ENCODE measurements around the gene ANKRD49. TPM values are rescaled to one million over a fixed set of nuclear protein-coding genes. Genes with fewer than 3 reads are reported as not detected.

The ANKRD49 gene
- total RNA-seq, 1 experiment from 2014 or later: 12.7 TPM

DNA sequence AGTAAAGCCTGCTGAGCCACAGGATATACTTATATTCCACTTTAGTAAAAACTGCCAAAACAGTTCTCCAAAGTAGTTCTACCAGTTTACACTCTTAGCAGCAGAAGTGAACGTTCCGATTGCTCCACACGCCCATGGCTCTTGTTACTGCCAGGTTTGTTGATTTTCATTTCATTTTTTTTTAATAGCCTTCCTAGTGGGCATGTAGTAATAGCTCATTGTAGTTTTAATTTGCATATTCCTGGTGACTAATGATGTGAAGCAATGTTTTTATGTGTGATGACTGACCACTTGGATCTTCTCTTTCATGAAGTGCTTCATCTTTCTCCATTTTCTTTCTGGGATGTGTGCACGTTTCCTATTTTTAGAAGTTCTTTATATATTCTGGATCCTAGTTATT, 13.7 kb downstream of the ANKRD49 start:
- Histone ChIP-seq H3K79me2 (ENCODE audit: low read depth) (no peaks in the 10 kb centered on the region), H2AFZ (no peak overlapping the region), H3K4me2 (peak overlapping the region; percentile 5; the same call in 1 of the 2 replicates), H3K4me1 (replicated peaks; ENCODE audit: insufficient read depth) (peaks cover 5% of the 10 kb centered on the region), H3K9me3 (ENCODE audit: insufficient read depth, low read depth) (peaks cover 4% of the 10 kb centered on the region; the same call in 1 of the 2 replicates), H3K27me3 (ENCODE audit: insufficient read depth, low read depth) (no peaks in the 10 kb centered on the region), H4K20me1 (ENCODE audit: insufficient read depth) (no peaks in the 10 kb centered on the region), H3K36me3 (ENCODE audit: low read depth) (no peaks in the 10 kb centered on the region), H3K9me2 (ENCODE audit: insufficient read depth) (no peaks in the 10 kb centered on the region), H3K27ac (no peak overlapping the region), H3F3A (ENCODE audit: insufficient read depth, low read depth) (peaks cover 10% of the 10 kb centered on the region), H3K4me3 (no peak overlapping the region)
- DNase-seq: peak in 1 of 2 experiments; percentile 84
- no TSS peak for BruUV-seq (replicated peaks)
- ChIA-PET CTCF (no interaction called here), POLR2A (ENCODE audit: unreplicated experiment) (no interaction called here)
- intact Hi-C loops (cut with micrococcal nuclease; ENCODE audit: unreplicated experiment): no loop called here
- TF ChIP-seq EZH2 (IDR thresholded peaks at IDR 0.05; ENCODE audit: low read depth): no peak
- TF ChIP-seq CTCF (conservative IDR thresholded peaks at IDR 0.05): no peak

- Histone ChIP-seq H3K79me2 (ENCODE audit: low read depth) (no peaks in the 10 kb centered on the region), H3K9me2 (ENCODE audit: insufficient read depth) (no peaks in the 10 kb centered on the region), H4K20me1 (ENCODE audit: insufficient read depth) (no peaks in the 10 kb centered on the region), H3K4me1 (replicated peaks; ENCODE audit: insufficient read depth) (peaks cover 16% of the 10 kb centered on the region), H3K4me3 (peak within 1 kb of the TSS; percentile 61), H3F3A (ENCODE audit: insufficient read depth, low read depth) (peaks cover 7% of the 10 kb centered on the region), H3K27ac (no peak within 1 kb of the TSS), H3K9me3 (ENCODE audit: insufficient read depth, low read depth) (peaks cover 4% of the 10 kb centered on the region; the same call in 1 of the 2 replicates), H3K27me3 (ENCODE audit: insufficient read depth, low read depth) (no peaks in the 10 kb centered on the region), H3K36me3 (ENCODE audit: low read depth) (no peaks in the 10 kb centered on the region), H3K4me2 (peak within 1 kb of the TSS; percentile 85), H2AFZ (peak within 1 kb of the TSS; percentile 89)
- DNase-seq: peak; percentile 48 to 59
- ChIA-PET POLR2A (ENCODE audit: unreplicated experiment) (no interaction called here), CTCF (interaction anchor here (0.6 to 1.2 kb wide), 2 partner anchors 14 to 76 kb away, joined by 4 read pairs; no protein-coding TSS in a partner anchor)
- no TSS peak for BruUV-seq (replicated peaks)
- TF ChIP-seq CTCF (conservative IDR thresholded peaks at IDR 0.05) (no peak), EZH2 (IDR thresholded peaks at IDR 0.05; ENCODE audit: low read depth) (no peak)
- intact Hi-C loops (cut with micrococcal nuclease; ENCODE audit: unreplicated experiment): loop anchor here (10.0 kb wide), 1 partner anchor 373 kb away; no protein-coding TSS in a partner anchor
Measured at GRCh38 chr11:94511932-94512781, 18.4 kb downstream of the ANKRD49 start, which contains the start of gene C11orf97. Gene C11orf97, plus strand, starts transcription at chr11:94512461. Its CDS starts 68 bp downstream, at chr11:94512529.

DNA sequence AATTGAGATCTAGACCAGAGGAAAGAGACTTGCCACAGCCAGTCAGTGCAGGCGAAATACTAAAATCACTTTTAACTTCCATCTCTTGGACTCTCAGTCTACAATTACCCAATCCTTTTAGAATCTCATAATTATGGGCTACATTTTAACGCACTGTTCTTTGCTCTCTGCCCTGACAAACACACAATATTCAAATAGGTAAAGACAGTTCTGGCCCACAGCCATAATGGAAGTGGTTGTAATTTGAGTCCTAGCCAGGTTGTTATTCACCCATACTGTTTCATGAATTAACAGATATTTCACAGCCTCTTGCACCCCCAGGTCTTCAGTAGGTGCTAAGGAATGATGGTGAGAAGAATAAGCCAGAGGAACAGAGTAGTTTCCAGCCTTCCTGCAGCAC, 19.3 kb downstream of the ANKRD49 start:
- peak overlapping the region; percentile 85 for H3K4me2 ChIP-seq
- intact Hi-C loops (cut with micrococcal nuclease; ENCODE audit: unreplicated experiment): loop anchor here (10.0 kb wide), 1 partner anchor 372 kb away; no protein-coding TSS in a partner anchor
- no peak for TF ChIP-seq CTCF (conservative IDR thresholded peaks at IDR 0.05)
- TF ChIP-seq EZH2 (IDR thresholded peaks at IDR 0.05; ENCODE audit: low read depth): no peak
- H3K27me3 ChIP-seq (ENCODE audit: insufficient read depth, low read depth): no peaks in the 10 kb centered on the region
- no peaks in the 10 kb centered on the region for H3K36me3 ChIP-seq (ENCODE audit: low read depth)
- H3K4me3 ChIP-seq: peak overlapping the region; percentile 61; the same call in 1 of the 2 replicates
- no peak for DNase-seq
- no peaks in the 10 kb centered on the region for H3K9me2 ChIP-seq (ENCODE audit: insufficient read depth)
- CTCF ChIA-PET: interaction anchor here (0.6 to 1.2 kb wide), 2 partner anchors 13 to 76 kb away, joined by 4 read pairs; no protein-coding TSS in a partner anchor
- H3K9me3 ChIP-seq (ENCODE audit: insufficient read depth, low read depth): peaks cover 4% of the 10 kb centered on the region; the same call in 1 of the 2 replicates
- H3K4me1 ChIP-seq (replicated peaks; ENCODE audit: insufficient read depth): peaks cover 16% of the 10 kb centered on the region
- H2AFZ ChIP-seq: no peak overlapping the region
- H3K27ac ChIP-seq: no peak overlapping the region
- POLR2A ChIA-PET (ENCODE audit: unreplicated experiment): no interaction called here
- no TSS peak for BruUV-seq (replicated peaks)
- H3K79me2 ChIP-seq (ENCODE audit: low read depth): no peaks in the 10 kb centered on the region
- H4K20me1 ChIP-seq (ENCODE audit: insufficient read depth): no peaks in the 10 kb centered on the region
- peaks cover 3% of the 10 kb centered on the region; the same call in 1 of the 2 replicates for H3F3A ChIP-seq (ENCODE audit: insufficient read depth, low read depth)

Data from PC-9 (cell line).